ENCODE measurements around the gene C11orf58.

Gene C11orf58

GRCh38 chr11:16805938-16806337, 67.5 kb downstream of the C11orf58 start:
- DNase-seq: no peak

- DNase-seq: no peak
These were observed 68.3 kb downstream of the C11orf58 start for GRCh38 chr11:16806791-16807190.

DNA sequence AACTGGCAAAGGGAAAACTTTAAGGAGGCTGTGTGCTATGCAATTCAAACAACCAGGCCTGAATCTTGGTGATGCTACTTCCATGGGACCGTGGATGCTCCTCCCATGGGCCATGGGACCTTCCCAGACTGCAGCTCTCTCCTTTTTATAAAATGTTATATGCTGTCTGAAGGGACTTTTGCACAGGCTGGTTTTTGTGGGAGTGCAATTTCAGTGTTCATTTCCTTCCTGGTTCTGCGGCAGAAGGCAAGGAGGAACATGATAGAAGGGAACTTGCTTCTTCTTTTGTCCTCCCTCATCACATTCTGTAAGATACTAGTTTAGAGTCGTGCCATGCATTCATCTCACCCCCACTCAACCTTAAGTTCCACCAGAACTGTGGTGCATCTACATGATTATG, 68.9 kb downstream of the C11orf58 start:
- DNase-seq: no peak

All from CD4-positive, alpha-beta T cell treated with Interleukin-10 for 1 hour (primary cell).